GM23338 (cell line): ENCODE results near the gene SEC11A. TPM values are rescaled to one million over a fixed set of nuclear protein-coding genes. Genes with fewer than 3 reads are reported as not detected.

Source experiments
- ETS1 ChIP-seq: IDR thresholded peaks from 2 replicates; pipeline ENCODE4 v1.6.1; 2016; ENCODE audit warnings: antibody characterized with exemption
- EZH2phosphoT487 ChIP-seq: fragments of 200-600 bp; sonication (generic); IDR thresholded peaks from one replicate; pipeline ENCODE4 v1.8.1; 2018; ENCODE audit warnings: antibody characterized with exemption; ENCODE audit not compliant: unreplicated experiment
- POLR2AphosphoS5 ChIP-seq: IDR thresholded peaks from 2 replicates; pipeline ENCODE4 v1.6.1; 2016; ENCODE audit warnings: antibody characterized with exemption, low read depth
- REST ChIP-seq: IDR thresholded peaks from one replicate; pipeline ENCODE4 v1.6.1; 2018; ENCODE audit warnings: antibody characterized with exemption; ENCODE audit not compliant: unreplicated experiment
- ZNF462 ChIP-seq: fragments of 250-450 bp; sonication (Bioruptor Pico); IDR thresholded peaks from 2 replicates; pipeline ENCODE4 v1.5.0; 2020; ENCODE audit warnings: mild to moderate bottlenecking, moderate library complexity
- polyA plus RNA-seq: library from polyadenylated mRNA; unstranded; fragments of >200 nt; fragmentation: Nextera tagmentation; extraction: Ambion mirVana; gene quantifications from 2 replicates; pipeline ENCODE4 v1.2.1, GENCODE V29; 2016
- total RNA-seq: library from RNA; depleted of rRNA; stranded (reverse); fragments of >200 nt; shearing (Covaris generic); gene quantifications from 2 replicates; pipeline ENCODE4 v1.2.3, GENCODE V29; 2014

The SEC11A gene
- total and polyA plus RNA-seq, 2 experiments from 2014 or later, result 191 to 257 TPM

GRCh38 chr15:84747416-84748273 lies 31.7 kb upstream of the SEC11A start (continued):
- TF ChIP-seq ZNF462 (CRISPR knock-in tag) (no peak), EZH2phosphoT487 (no peak), REST (no peak), ETS1 (no peak), POLR2AphosphoS5 (peak; percentile 25; the same call in 1 of the 2 replicates)
